K562 (cell line): ENCODE results near the gene MDP1. TPM values are rescaled to one million over a fixed set of nuclear protein-coding genes. Genes with fewer than 3 reads are reported as not detected.

Experiments used
- ARHGAP35 ChIP-seq: fragments of 450-650 bp; IDR thresholded peaks from 2 replicates; pipeline ENCODE4 v1.6.1; 2018; ENCODE audit not compliant: partially characterized antibody
- C11orf30 ChIP-seq: fragments of 450-650 bp; IDR thresholded peaks from 2 replicates; pipeline ENCODE4 v1.6.1; 2016; ENCODE audit warnings: low read depth, mild to moderate bottlenecking
- CBFA2T3 ChIP-seq: fragments of 450-650 bp; IDR thresholded peaks from 2 replicates; pipeline ENCODE4 v1.6.1; 2017
- CBX2 ChIP-seq: fragments of 200-600 bp; sonication (generic); IDR thresholded peaks from one replicate; pipeline ENCODE4 v1.6.1; 2012; ENCODE audit warnings: mild to moderate bottlenecking, low read length, inconsistent platforms; ENCODE audit not compliant: insufficient read depth, poor library complexity, severe bottlenecking
- CHD1 ChIP-seq: fragments of 200-600 bp; sonication (generic); IDR thresholded peaks from one replicate; pipeline ENCODE4 v1.6.1; 2012; ENCODE audit warnings: mild to moderate bottlenecking, moderate library complexity, low read length, inconsistent platforms
- DPF2 ChIP-seq: fragments of 450-650 bp; IDR thresholded peaks from 2 replicates; pipeline ENCODE4 v1.6.1; 2016
- HMG20A ChIP-seq: fragments of 450-650 bp; formaldehyde crosslinking; conservative IDR thresholded peaks from 2 replicates; pipeline ENCODE4 v1.4.0; 2020; ENCODE audit warnings: mild to moderate bottlenecking, mixed read lengths
- IFI16 ChIP-seq: fragments of 250-450 bp; sonication (Bioruptor Pico); IDR thresholded peaks from 2 replicates; pipeline ENCODE4 v2.1.2; 2022; ENCODE audit warnings: mild to moderate bottlenecking, inconsistent platforms
- KAT2B ChIP-seq: IDR thresholded peaks from one replicate; pipeline ENCODE4 v1.6.1; 2012; ENCODE audit warnings: low read depth, mild to moderate bottlenecking, control low read depth, inconsistent platforms, low read length, moderate library complexity
- LCOR ChIP-seq: sonication (generic); formaldehyde crosslinking; IDR thresholded peaks from 2 replicates; pipeline ENCODE4 v1.8.0; 2022; ENCODE audit warnings: mild to moderate bottlenecking, missing genetic modification reagents
- MYBL2 ChIP-seq, 2 experiments: fragments of 450-650 bp in 1 of 2; sonication (generic) in 1 of 2; formaldehyde crosslinking in 1 of 2; IDR thresholded peaks; 2 replicates each; pipeline versions ENCODE4 v1.6.1 to v1.8.1; 2017 to 2022; ENCODE audit warnings: borderline replicate concordance in 1 of 2, inconsistent platforms in 1 of 2, low read depth in 1 of 2, mild to moderate bottlenecking in 1 of 2, missing genetic modification reagents in 1 of 2, moderate library complexity in 1 of 2
- NFXL1 ChIP-seq: fragments of 450-650 bp; formaldehyde crosslinking; IDR thresholded peaks from 2 replicates; pipeline ENCODE4 v1.4.0; 2021; ENCODE audit warnings: mild to moderate bottlenecking
- POLR3G ChIP-seq: IDR thresholded peaks from 2 replicates; pipeline ENCODE4 v1.6.1; 2011; ENCODE audit not compliant: insufficient read length, insufficient replicate concordance; ENCODE audit errors: extremely low read depth
- STAT5A ChIP-seq: IDR thresholded peaks from 2 replicates; pipeline ENCODE4 v1.6.1; 2012; ENCODE audit warnings: low read length, inconsistent platforms, borderline replicate concordance
- ZNF184 ChIP-seq: sonication (generic); formaldehyde crosslinking; IDR thresholded peaks from 2 replicates; pipeline ENCODE4 v1.5.0; 2020; ENCODE audit warnings: missing genetic modification reagents
- ZNF431 ChIP-seq: sonication (generic); formaldehyde crosslinking; IDR thresholded peaks from 2 replicates; pipeline ENCODE4 v1.8.0; 2022; ENCODE audit warnings: mild to moderate bottlenecking, missing genetic modification reagents
- ZNF436 ChIP-seq: fragments of 250-450, 450-650 bp; sonication (Bioruptor Pico); formaldehyde crosslinking; IDR thresholded peaks from 2 replicates; pipeline ENCODE4 v1.7.0; 2020; ENCODE audit warnings: mild to moderate bottlenecking
- ZNF561 ChIP-seq: fragments of 450-650 bp; formaldehyde crosslinking; conservative IDR thresholded peaks from 2 replicates; pipeline ENCODE4 v1.4.0; 2020; ENCODE audit warnings: mild to moderate bottlenecking, moderate library complexity
- polyA plus RNA-seq, 8 experiments: library from polyadenylated mRNA; depleted of rRNA in 4 of 8; stranded (reverse) in 5 of 8; unstranded in 3 of 8; fragments of >200 nt; fragmentation: Nextera tagmentation in 2 of 8; fragmentation: Illumina TruSeq in 1 of 8; extraction: Ambion mirVana in 2 of 8; extraction: Trizol in 1 of 8; gene quantifications; 2 replicates each; pipeline versions ENCODE4 v1.2.1 to v1.2.3, GENCODE V29; 2011 to 2014; ENCODE audit warnings: inconsistent platforms in 1 of 8, missing spikeins in 1 of 8
- total RNA-seq, 7 experiments: library from RNA; depleted of rRNA in 6 of 7; stranded (reverse); fragments of >200 nt in 6 of 7; fragmentation: Illumina TruSeq in 2 of 7; extraction: Trizol in 2 of 7; gene quantifications; 2 replicates each; pipeline versions ENCODE4 v1.2.1 to v1.2.3, GENCODE V29; 2011 to 2021; ENCODE audit warnings: low replicate concordance in 1 of 7
- TF ChIP-seq, protein P1 (sequence below), 2 experiments: fragments of 450-650 bp in 1 of 2; sonication (generic) in 1 of 2; formaldehyde crosslinking in 1 of 2; IDR thresholded peaks in 1 of 2; conservative IDR thresholded peaks in 1 of 2; 2 replicates each; pipeline versions ENCODE4 v1.6.1 to v1.8.1; 2016 to 2023; ENCODE audit warnings: mild to moderate bottlenecking in 2 of 2, moderate library complexity in 2 of 2, inconsistent platforms in 1 of 2, missing genetic modification reagents in 1 of 2
- TF ChIP-seq, protein P2 (sequence below): fragments of 450-650 bp; formaldehyde crosslinking; IDR thresholded peaks from 2 replicates; pipeline ENCODE4 v1.4.0; 2020; ENCODE audit warnings: mild to moderate bottlenecking, moderate library complexity
- TF ChIP-seq, protein P3 (sequence below), 3 experiments: fragments of 200-800 bp in 1 of 3; sonication (Bioruptor generic) in 1 of 3; sonication (generic) in 1 of 3; formaldehyde crosslinking in 1 of 3; IDR thresholded peaks; 2 replicates each; pipeline versions ENCODE4 v1.6.1 to v1.8.0; 2016 to 2022; ENCODE audit warnings: mild to moderate bottlenecking in 2 of 3, missing compliant biosample characterization in 2 of 3, missing genetic modification characterization in 2 of 3, missing genetic modification reagents in 1 of 3
- TF ChIP-seq, protein P4 (sequence below), 2 experiments: fragments of 200-800 bp in 1 of 2; sonication (Bioruptor generic) in 1 of 2; sonication (generic) in 1 of 2; formaldehyde crosslinking in 1 of 2; IDR thresholded peaks in 1 of 2; conservative IDR thresholded peaks in 1 of 2; 2 replicates each; pipeline versions ENCODE4 v1.5.0 to v1.6.1; 2016 to 2020; ENCODE audit warnings: missing compliant biosample characterization in 1 of 2, missing genetic modification characterization in 1 of 2, missing genetic modification reagents in 1 of 2

MDP1 gene
- total and polyA plus RNA-seq, 9 of the 15 experiments (the other 6 are each of a cell fraction or from before 2014, with no cell fraction given), result 2.7 to 29.6 (median 11.0) TPM

DNA sequence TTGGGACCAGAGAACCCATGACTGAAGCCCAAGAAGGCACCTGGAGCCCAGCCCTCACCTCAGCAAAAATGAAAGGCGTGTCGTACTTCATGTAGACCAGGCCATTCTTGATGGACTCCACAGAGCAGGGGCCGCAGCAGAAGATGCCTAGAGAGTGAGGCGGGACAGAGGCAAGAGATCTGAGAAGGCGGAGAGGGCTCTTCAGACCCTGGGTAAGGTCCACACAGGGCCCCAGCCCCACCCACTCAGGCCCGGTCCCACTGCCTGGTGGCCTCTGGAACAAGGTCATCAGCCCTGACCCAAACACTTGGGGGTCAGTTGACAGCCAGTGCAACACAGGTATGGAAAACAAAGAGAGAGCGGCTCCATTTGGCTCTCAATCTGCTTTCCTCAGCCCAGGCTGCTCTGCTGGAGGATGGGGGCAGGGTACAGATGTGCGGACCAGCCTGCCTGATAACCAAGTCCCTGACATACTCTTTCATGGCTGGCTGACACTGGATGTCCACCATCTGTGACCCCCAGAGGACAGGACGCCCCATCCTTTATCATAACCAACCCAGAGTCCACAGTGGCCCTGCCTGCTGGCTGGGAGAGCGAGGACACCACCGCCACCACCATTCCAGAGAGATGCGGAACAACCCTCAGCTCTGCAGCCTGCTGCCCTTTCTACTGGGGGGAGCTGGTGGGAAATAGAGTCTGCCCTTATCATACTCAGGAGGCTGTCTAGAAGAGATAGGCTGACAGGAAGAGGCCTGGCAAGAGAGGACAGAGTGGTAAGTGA is 40.3 kb upstream of the MDP1 start (continued):
- TF ChIP-seq MYBL2 (IDR thresholded peaks at IDR 0.05; ENCODE audit: low read depth) (no peak), MYBL2 (CRISPR knock-in tag; IDR thresholded peaks at IDR 0.05; ENCODE audit: borderline replicate concordance) (no peak), LCOR (CRISPR knock-in tag) (no peak; the same call in 1 of the 2 replicates), DPF2 (peak; percentile 86), IFI16 (CRISPR knock-in tag) (no peak), ZNF561 (no peak), ZNF436 (CRISPR knock-in tag) (no peak), KAT2B (no peak), ZNF431 (CRISPR knock-in tag) (no peak), ARHGAP35 (no peak), CHD1 (no peak), CBX2 (no peak), POLR3G (no peak), NFXL1 (no peak), CBFA2T3 (peak; percentile 98), C11orf30 (no peak), ZNF184 (CRISPR knock-in tag) (no peak), HMG20A (no peak), STAT5A (peak; percentile 87)
- TF ChIP-seq, protein P1, sequence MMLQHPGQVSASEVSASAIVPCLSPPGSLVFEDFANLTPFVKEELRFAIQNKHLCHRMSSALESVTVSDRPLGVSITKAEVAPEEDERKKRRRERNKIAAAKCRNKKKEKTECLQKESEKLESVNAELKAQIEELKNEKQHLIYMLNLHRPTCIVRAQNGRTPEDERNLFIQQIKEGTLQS (IDR thresholded peaks at IDR 0.05), result no peak
- TF ChIP-seq, protein P1 (CRISPR knock-in tag; conservative IDR thresholded peaks at IDR 0.05), result no peak
- TF ChIP-seq, protein P2, sequence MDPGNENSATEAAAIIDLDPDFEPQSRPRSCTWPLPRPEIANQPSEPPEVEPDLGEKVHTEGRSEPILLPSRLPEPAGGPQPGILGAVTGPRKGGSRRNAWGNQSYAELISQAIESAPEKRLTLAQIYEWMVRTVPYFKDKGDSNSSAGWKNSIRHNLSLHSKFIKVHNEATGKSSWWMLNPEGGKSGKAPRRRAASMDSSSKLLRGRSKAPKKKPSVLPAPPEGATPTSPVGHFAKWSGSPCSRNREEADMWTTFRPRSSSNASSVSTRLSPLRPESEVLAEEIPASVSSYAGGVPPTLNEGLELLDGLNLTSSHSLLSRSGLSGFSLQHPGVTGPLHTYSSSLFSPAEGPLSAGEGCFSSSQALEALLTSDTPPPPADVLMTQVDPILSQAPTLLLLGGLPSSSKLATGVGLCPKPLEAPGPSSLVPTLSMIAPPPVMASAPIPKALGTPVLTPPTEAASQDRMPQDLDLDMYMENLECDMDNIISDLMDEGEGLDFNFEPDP (CRISPR knock-in tag), result no peak
- TF ChIP-seq, protein P3, sequence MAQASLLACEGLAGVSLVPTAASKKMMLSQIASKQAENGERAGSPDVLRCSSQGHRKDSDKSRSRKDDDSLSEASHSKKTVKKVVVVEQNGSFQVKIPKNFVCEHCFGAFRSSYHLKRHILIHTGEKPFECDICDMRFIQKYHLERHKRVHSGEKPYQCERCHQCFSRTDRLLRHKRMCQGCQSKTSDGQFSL (CRISPR knock-in tag; IDR thresholded peaks at IDR 0.05), result 0 out of 2 replicates have a peak, but pooled peaks have one; percentile 14
- TF ChIP-seq, protein P3 (tag; IDR thresholded peaks at IDR 0.05), result no peak
- TF ChIP-seq, protein P4, sequence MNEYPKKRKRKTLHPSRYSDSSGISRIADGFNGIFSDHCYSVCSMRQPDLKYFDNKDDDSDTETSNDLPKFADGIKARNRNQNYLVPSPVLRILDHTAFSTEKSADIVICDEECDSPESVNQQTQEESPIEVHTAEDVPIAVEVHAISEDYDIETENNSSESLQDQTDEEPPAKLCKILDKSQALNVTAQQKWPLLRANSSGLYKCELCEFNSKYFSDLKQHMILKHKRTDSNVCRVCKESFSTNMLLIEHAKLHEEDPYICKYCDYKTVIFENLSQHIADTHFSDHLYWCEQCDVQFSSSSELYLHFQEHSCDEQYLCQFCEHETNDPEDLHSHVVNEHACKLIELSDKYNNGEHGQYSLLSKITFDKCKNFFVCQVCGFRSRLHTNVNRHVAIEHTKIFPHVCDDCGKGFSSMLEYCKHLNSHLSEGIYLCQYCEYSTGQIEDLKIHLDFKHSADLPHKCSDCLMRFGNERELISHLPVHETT (CRISPR knock-in tag; conservative IDR thresholded peaks at IDR 0.05 in 1 of 2, IDR thresholded peaks at IDR 0.05 in 1 of 2), result no peak
